Uterus (tissue), 4 donors: ENCODE data around the gene EIF2S2. TPM values are rescaled to one million over a fixed set of nuclear protein-coding genes. Genes with fewer than 3 reads are reported as not detected.

Experiments used
- DNase-seq, 2 donors: peaks; one replicate each; pipeline ENCODE4 v3.0.0-alpha.2; 2019 to 2020
- H3K27ac ChIP-seq, 2 donors: fragments of 200-600 bp; sonication (generic); 1 replicate in 1 of 2; 2 replicates in 1 of 2; pipeline ENCODE4 v1.5.1; 2016 to 2018
- H3K27me3 ChIP-seq, 2 donors: fragments of 200-600 bp; sonication (generic); one replicate each; pipeline ENCODE4 v1.5.1; 2018 to 2019; ENCODE audit warnings: control low read depth in 1 of 2
- H3K36me3 ChIP-seq, 2 donors: fragments of 200-600 bp; sonication (generic); one replicate each; pipeline ENCODE4 v1.5.1; 2019; ENCODE audit warnings: control low read depth in 1 of 2
- H3K4me1 ChIP-seq, 2 donors: fragments of 200-600 bp; sonication (generic); one replicate each; pipeline ENCODE4 v1.5.1; 2018 to 2019; ENCODE audit warnings: control low read depth in 1 of 2
- H3K4me3 ChIP-seq, 2 donors: fragments of 200-600 bp; sonication (generic); 1 replicate in 1 of 2; 2 replicates in 1 of 2; pipeline ENCODE4 v1.5.1; 2018 to 2019; ENCODE audit warnings: mild to moderate bottlenecking in 1 of 2
- H3K9me3 ChIP-seq, 2 donors: fragments of 200-600 bp; sonication (generic); one replicate each; pipeline ENCODE4 v1.5.1; 2019; ENCODE audit warnings: control low read depth in 1 of 2
- CTCF ChIP-seq, 4 experiments: fragments of 200-600 bp in 2 of 4; fragments of 450-650 bp in 2 of 4; sonication (generic) in 2 of 4; IDR thresholded peaks; one replicate each; pipeline ENCODE4 v1.5.1; 2016 to 2019; ENCODE audit warnings: antibody characterized with exemption in 4 of 4, mild to moderate bottlenecking in 2 of 4, moderate library complexity in 1 of 4
- POLR2A ChIP-seq, 2 donors: fragments of 450-650 bp; IDR thresholded peaks; one replicate each; pipeline ENCODE4 v1.6.1; 2016; ENCODE audit warnings: antibody characterized with exemption in 2 of 2, mild to moderate bottlenecking in 1 of 2, moderate library complexity in 1 of 2
- intact Hi-C: fragments of 100-400 bp; cut with DNase I; formaldehyde crosslinking; loops from one replicate; pipeline ENCODE4 v1.15.1; 2023; ENCODE audit warnings: low total_unique reads
- total RNA-seq, 4 donors: library from RNA; depleted of rRNA in 3 of 4; stranded (reverse); fragments of >200 nt in 3 of 4; gene quantifications; one replicate each; pipeline versions ENCODE4 v1.1.0 to v1.2.4, GENCODE V29; 2014 to 2023
- donor health status: DM: yes; HTN: yes; CAD: no.

Gene EIF2S2
- total RNA-seq, 4 donors from 2014 or later = 18.7 to 46.9 (median 37.6) TPM

- Histone ChIP-seq H3K4me1 (no peaks in the 10 kb centered on the region), H3K27ac (no peak overlapping the region), H3K27me3 (no peaks in the 10 kb centered on the region), H3K9me3 (no peaks in the 10 kb centered on the region), H3K36me3 (no peaks in the 10 kb centered on the region), H3K4me3 (no peak overlapping the region)
- no peak for DNase-seq
- intact Hi-C loops = no loop called here
- TF ChIP-seq CTCF (IDR thresholded peaks at IDR 0.05) (no peak), POLR2A (IDR thresholded peaks at IDR 0.05) (no peak)
Measured at GRCh38 chr20:34098570-34098969, 13.5 kb downstream of the EIF2S2 start.

GRCh38 chr20:34096699-34097444 is 15.2 kb downstream of the EIF2S2 start:
- intact Hi-C loops = no loop called here
- no peak for TF ChIP-seq CTCF (IDR thresholded peaks at IDR 0.05)
- no peak for DNase-seq

GRCh38 chr20:34095825-34096224 is 16.2 kb downstream of the EIF2S2 start:
- Histone ChIP-seq H3K27me3 (no peaks in the 10 kb centered on the region), H3K36me3 (no peaks in the 10 kb centered on the region), H3K9me3 (no peaks in the 10 kb centered on the region)

More at GRCh38 chr20:34096699-34097444, 15.2 kb downstream of the EIF2S2 start:
- H3K9me3 ChIP-seq = no peaks in the 10 kb centered on the region
- H3K27ac ChIP-seq = no peak overlapping the region
- H3K4me3 ChIP-seq = no peak overlapping the region
- no peaks in the 10 kb centered on the region for H3K27me3 ChIP-seq
- no peaks in the 10 kb centered on the region for H3K4me1 ChIP-seq
- H3K36me3 ChIP-seq = no peaks in the 10 kb centered on the region

GRCh38 chr20:34093895-34094294 is 18.1 kb downstream of the EIF2S2 start:
- H3K27me3 ChIP-seq = no peaks in the 10 kb centered on the region
- H3K4me3 ChIP-seq = no peak overlapping the region
- H3K4me1 ChIP-seq = no peaks in the 10 kb centered on the region
- TF ChIP-seq POLR2A (IDR thresholded peaks at IDR 0.05) (no peak), CTCF (IDR thresholded peaks at IDR 0.05) (no peak)
- H3K36me3 ChIP-seq = no peaks in the 10 kb centered on the region
- no peaks in the 10 kb centered on the region for H3K9me3 ChIP-seq
- intact Hi-C loops = no loop called here
- no peak overlapping the region for H3K27ac ChIP-seq
- DNase-seq = no peak

More at GRCh38 chr20:34095825-34096224, 16.2 kb downstream of the EIF2S2 start:
- TF ChIP-seq CTCF (IDR thresholded peaks at IDR 0.05) (no peak), POLR2A (IDR thresholded peaks at IDR 0.05) (no peak)
- Histone ChIP-seq H3K27ac (no peak overlapping the region), H3K4me1 (no peaks in the 10 kb centered on the region), H3K4me3 (no peak overlapping the region)
- no peak for DNase-seq
- intact Hi-C loops = no loop called here

- Histone ChIP-seq H3K27me3 (no peaks in the 10 kb centered on the region), H3K9me3 (no peaks in the 10 kb centered on the region), H3K27ac (no peak overlapping the region), H3K36me3 (no peaks in the 10 kb centered on the region), H3K4me3 (no peak overlapping the region), H3K4me1 (no peaks in the 10 kb centered on the region)
- intact Hi-C loops = no loop called here
- TF ChIP-seq POLR2A (IDR thresholded peaks at IDR 0.05) = no peak
- no peak for TF ChIP-seq CTCF (IDR thresholded peaks at IDR 0.05)
- no peak for DNase-seq
Measured at GRCh38 chr20:34091637-34092200, 20.3 kb downstream of the EIF2S2 start.
